H9 (cell line): ENCODE data around the gene SLC43A1. TPM values are rescaled to one million over a fixed set of nuclear protein-coding genes. Genes with fewer than 3 reads are reported as not detected.

Source experiments
- DNase-seq: peaks from one replicate; pipeline ENCODE4 v3.0.0-alpha.2; 2017
- H2AFZ ChIP-seq: one replicate; pipeline ENCODE4 v1.6.1; 2013; ENCODE audit warnings: mild to moderate bottlenecking, low read length, control low read depth, moderate library complexity
- H2AK5ac ChIP-seq: 2 replicates; pipeline ENCODE4 v1.6.1; 2013; ENCODE audit warnings: low read length, control low read depth, mixed read lengths; ENCODE audit not compliant: insufficient read length
- H2BK120ac ChIP-seq: one replicate; pipeline ENCODE4 v1.6.1; 2013; ENCODE audit warnings: low read depth, mild to moderate bottlenecking, low read length, control low read depth, inconsistent platforms; ENCODE audit not compliant: poor library complexity, severe bottlenecking
- H2BK12ac ChIP-seq: 2 replicates; pipeline ENCODE4 v1.6.1; 2013; ENCODE audit warnings: low read length, control low read depth, mixed read lengths, low read depth; ENCODE audit not compliant: insufficient read length
- H2BK15ac ChIP-seq: 2 replicates; pipeline ENCODE4 v1.6.1; 2013; ENCODE audit warnings: low read depth, low read length, control low read depth
- H2BK20ac ChIP-seq: one replicate; pipeline ENCODE4 v1.6.1; 2013; ENCODE audit warnings: low read depth, mild to moderate bottlenecking, low read length, control low read depth, inconsistent platforms; ENCODE audit not compliant: poor library complexity, severe bottlenecking
- H2BK5ac ChIP-seq: 2 replicates; pipeline ENCODE4 v1.6.1; 2013; ENCODE audit warnings: low read length, control low read depth, mixed read lengths; ENCODE audit not compliant: insufficient read length
- H3K14ac ChIP-seq: 2 replicates; pipeline ENCODE4 v1.6.1; 2013; ENCODE audit warnings: low read length, control low read depth; ENCODE audit not compliant: insufficient read depth
- H3K18ac ChIP-seq: 2 replicates; pipeline ENCODE4 v1.6.1; 2013; ENCODE audit warnings: low read depth, mild to moderate bottlenecking, mixed read lengths, low read length, control low read depth; ENCODE audit not compliant: insufficient read length
- H3K23ac ChIP-seq: 2 replicates; pipeline ENCODE4 v1.6.1; 2013; ENCODE audit warnings: low read length, control low read depth, mixed read lengths, low read depth; ENCODE audit not compliant: insufficient read length
- H3K23me2 ChIP-seq: 2 replicates; pipeline ENCODE4 v1.6.1; 2013; ENCODE audit warnings: low read depth, mild to moderate bottlenecking, mixed read lengths, low read length, control low read depth; ENCODE audit not compliant: insufficient read length, poor library complexity, severe bottlenecking
- H3K27ac ChIP-seq: 2 replicates; pipeline ENCODE4 v1.5.1; 2013; ENCODE audit warnings: low read length, control low read depth, mixed read lengths, low read depth; ENCODE audit not compliant: insufficient read length
- H3K27me3 ChIP-seq: 2 replicates; pipeline ENCODE4 v1.6.1; 2013; ENCODE audit warnings: low read length, control low read depth, inconsistent platforms; ENCODE audit not compliant: insufficient read depth
- H3K4ac ChIP-seq: 2 replicates; pipeline ENCODE4 v1.6.1; 2013; ENCODE audit warnings: low read depth, mild to moderate bottlenecking, control low read depth, inconsistent platforms, low read length, moderate library complexity
- H3K4me1 ChIP-seq: 2 replicates; pipeline ENCODE4 v1.6.1; 2013; ENCODE audit warnings: low read length, control low read depth, inconsistent platforms; ENCODE audit not compliant: insufficient read depth
- H3K4me2 ChIP-seq: 2 replicates; pipeline ENCODE4 v1.6.1; 2013; ENCODE audit warnings: low read length, control low read depth, mixed read lengths; ENCODE audit not compliant: insufficient read length, insufficient read depth
- H3K56ac ChIP-seq: 2 replicates; pipeline ENCODE4 v1.6.1; 2013; ENCODE audit warnings: low read depth, mild to moderate bottlenecking, mixed read lengths, low read length, control low read depth; ENCODE audit not compliant: insufficient read length
- H3K79me1 ChIP-seq: 2 replicates; pipeline ENCODE4 v1.6.1; 2013; ENCODE audit warnings: low read depth, mild to moderate bottlenecking, moderate library complexity, low read length, control low read depth, inconsistent platforms; ENCODE audit not compliant: insufficient read depth, poor library complexity, severe bottlenecking
- H3K79me2 ChIP-seq: 2 replicates; pipeline ENCODE4 v1.6.1; 2013; ENCODE audit warnings: low read length, control low read depth, inconsistent platforms; ENCODE audit not compliant: insufficient read depth
- H3K9ac ChIP-seq: 2 replicates; pipeline ENCODE4 v1.6.1; 2013; ENCODE audit warnings: low read length, control low read depth, mixed read lengths; ENCODE audit not compliant: insufficient read length; ENCODE audit errors: extremely low read depth
- H3K9me3 ChIP-seq: one replicate; pipeline ENCODE4 v1.6.1; 2013; ENCODE audit warnings: low read depth, low read length, inconsistent platforms; ENCODE audit not compliant: control insufficient read depth
- H3T11ph ChIP-seq: one replicate; pipeline ENCODE4 v1.6.1; 2013; ENCODE audit warnings: mild to moderate bottlenecking, low read length, control low read depth, inconsistent platforms
- H4K20me1 ChIP-seq: one replicate; pipeline ENCODE4 v1.6.1; 2013; ENCODE audit not compliant: control insufficient read depth, insufficient read length, insufficient read depth
- H4K5ac ChIP-seq: 2 replicates; pipeline ENCODE4 v1.6.1; 2013; ENCODE audit warnings: low read depth, mild to moderate bottlenecking, mixed read lengths, low read length, control low read depth; ENCODE audit not compliant: insufficient read length
- H4K8ac ChIP-seq: replicated peaks from 2 replicates; pipeline ENCODE4 v1.6.1; 2013; ENCODE audit warnings: low read length, control low read depth, mixed read lengths, low read depth; ENCODE audit not compliant: insufficient read length
- H4K91ac ChIP-seq: 2 replicates; pipeline ENCODE4 v1.6.1; 2013; ENCODE audit warnings: low read depth, mild to moderate bottlenecking, moderate library complexity, mixed read lengths, low read length, control low read depth; ENCODE audit not compliant: insufficient read length
- H3K27ac Mint-ChIP-seq, 3 experiments: 2 replicates in 2 of 3; 3 replicates in 1 of 3; pipeline ENCODE4 v1.8.0; 2020 to 2021; ENCODE audit warnings: mixed read lengths in 3 of 3, mild to moderate bottlenecking in 1 of 3, moderate library complexity in 1 of 3
- H3K27me3 Mint-ChIP-seq: 2 replicates; pipeline ENCODE4 v1.8.0; 2021; ENCODE audit warnings: low read depth, mild to moderate bottlenecking, moderate library complexity, mixed read lengths
- H3K36me3 Mint-ChIP-seq, 3 experiments: 2 replicates in 2 of 3; 3 replicates in 1 of 3; pipeline ENCODE4 v1.8.0; 2020 to 2021; ENCODE audit warnings: low read depth in 3 of 3, mixed read lengths in 3 of 3; ENCODE audit not compliant: insufficient read depth in 1 of 3
- H3K4me1 Mint-ChIP-seq, 2 experiments: 2 replicates each; pipeline ENCODE4 v1.8.0; 2020; ENCODE audit warnings: mixed read lengths in 2 of 2
- H3K4me3 Mint-ChIP-seq, 2 experiments: 2 replicates in 1 of 2; 3 replicates in 1 of 2; pipeline ENCODE4 v1.8.0; 2020 to 2021; ENCODE audit warnings: mild to moderate bottlenecking in 2 of 2, mixed read lengths in 2 of 2, moderate library complexity in 1 of 2
- H3K9me3 Mint-ChIP-seq, 2 experiments: 2 replicates in 1 of 2; 3 replicates in 1 of 2; pipeline ENCODE4 v1.8.0; 2020; ENCODE audit warnings: mild to moderate bottlenecking in 2 of 2, mixed read lengths in 2 of 2, moderate library complexity in 1 of 2
- CTCF ChIP-seq: fragments of 200-600 bp; sonication (generic); conservative IDR thresholded peaks from 3 replicates; pipeline ENCODE4 v1.8.0; 2021; ENCODE audit warnings: antibody characterized with exemption, mild to moderate bottlenecking
- WGBS: extraction: QIAGEN DNeasy Blood & Tissue Kit; methylation state at CpG from one replicate; pipeline ENCODE4 v1.1.7; 2013; ENCODE audit warnings: missing lambda C conversion rate, low lambda C conversion rate, mixed read lengths; ENCODE audit not compliant: insufficient read length; ENCODE audit errors: extremely low coverage; 5-methylcytosine and 5-hydroxymethylcytosine counted together
- total RNA-seq: library from RNA; stranded (reverse); gene quantifications from 2 replicates; pipeline ENCODE4 v1.2.1, GENCODE V29; 2021

The SLC43A1 gene
- total RNA-seq, 1 experiment from 2014 or later: 17.0 TPM

- no peak for TF ChIP-seq CTCF
- Histone ChIP-seq H3K79me2 (no peaks in the 10 kb centered on the region), H3K14ac (no peak overlapping the region)
These were observed 5.6 kb upstream of the SLC43A1 start for GRCh38 chr11:57521116-57521515.

More at GRCh38 chr11:57521116-57521515, 5.6 kb upstream of the SLC43A1 start:
- no peak overlapping the region for H3K4me2 ChIP-seq
- H3K18ac ChIP-seq: no peak overlapping the region
- H2BK120ac ChIP-seq: no peak overlapping the region
- H2AFZ ChIP-seq: no peak overlapping the region
- H3K4ac ChIP-seq: no peak overlapping the region
- H3K9ac ChIP-seq: no peak overlapping the region
- no CpG with 5 or more reads among the region's 2 CpGs for WGBS
- H2AK5ac ChIP-seq: no peak overlapping the region
- H3K27ac ChIP-seq: no peak overlapping the region
- H2BK12ac ChIP-seq: no peak overlapping the region
- no peaks in the 10 kb centered on the region for H3K79me1 ChIP-seq
- no peak overlapping the region for H2BK15ac ChIP-seq
- no peaks in the 10 kb centered on the region for H3K9me3 ChIP-seq
- no peak overlapping the region for H4K91ac ChIP-seq
- no peak overlapping the region for H4K8ac ChIP-seq
- no peaks in the 10 kb centered on the region for H4K20me1 ChIP-seq
- peaks cover 11 to 12% of the 10 kb centered on the region in 2 experiments for H3K4me1 Mint-ChIP-seq
- peaks cover 21% of the 10 kb centered on the region for H3K27me3 Mint-ChIP-seq
- no peaks in the 10 kb centered on the region for H3K27me3 ChIP-seq
- H3K27ac Mint-ChIP-seq: no peak overlapping the region
- no peak overlapping the region for H3K23ac ChIP-seq
- no peak for DNase-seq
- no peaks in the 10 kb centered on the region for H3K4me1 ChIP-seq
- no peak overlapping the region for H3T11ph ChIP-seq
- H3K36me3 Mint-ChIP-seq: peaks cover 5 to 7% (median 6%) of the 10 kb centered on the region in 3 experiments; a peak in 6 of 7 replicates
- no peak overlapping the region for H3K56ac ChIP-seq
- no peak overlapping the region for H2BK5ac ChIP-seq
- no peak overlapping the region for H2BK20ac ChIP-seq
- no peak overlapping the region for H4K5ac ChIP-seq
- no peak overlapping the region for H3K4me3 Mint-ChIP-seq
- H3K9me3 Mint-ChIP-seq: no peaks in the 10 kb centered on the region; a peak in 1 of 5 replicates
- no peaks in the 10 kb centered on the region for H3K23me2 ChIP-seq
